Fibroblast of lung (primary cell): ENCODE measurements around the gene LTBP2. TPM values are rescaled to one million over a fixed set of nuclear protein-coding genes. Genes with fewer than 3 reads are reported as not detected.

Experiments used
- DNase-seq, 2 donors: peaks; one replicate each; pipeline versions ENCODE4 v3.0.0 to v3.0.0-alpha.2; 2010; ENCODE audit warnings: low read depth in 2 of 2
- H2AFZ ChIP-seq: 2 replicates; pipeline ENCODE4 v1.5.1; 2012; ENCODE audit warnings: low read length, control low read depth, inconsistent platforms
- H3K27ac ChIP-seq: 2 replicates; pipeline ENCODE4 v1.5.1; 2011; ENCODE audit warnings: low read length, control low read depth; ENCODE audit not compliant: insufficient read depth
- H3K27me3 ChIP-seq: 2 replicates; pipeline ENCODE4 v1.5.1; 2011; ENCODE audit warnings: mild to moderate bottlenecking, low read length; ENCODE audit not compliant: control insufficient read depth, insufficient read depth
- H3K36me3 ChIP-seq: 2 replicates; pipeline ENCODE4 v1.5.1; 2011; ENCODE audit warnings: low read length; ENCODE audit not compliant: control insufficient read depth, insufficient read depth
- H3K4me1 ChIP-seq: 2 replicates; pipeline ENCODE4 v1.5.1; 2011; ENCODE audit warnings: low read length; ENCODE audit not compliant: control insufficient read depth, insufficient read depth; ENCODE audit errors: extremely low read depth
- H3K4me2 ChIP-seq: 2 replicates; pipeline ENCODE4 v1.5.1; 2011; ENCODE audit warnings: low read length, control low read depth; ENCODE audit not compliant: insufficient read depth; ENCODE audit errors: extremely low read depth
- H3K4me3 ChIP-seq, 4 experiments: fragments of 200-600 bp in 1 of 4; sonication (generic) in 1 of 4; replicated peaks in 1 of 4; 2 replicates each; pipeline ENCODE4 v1.5.1; 2011 to 2016; ENCODE audit warnings: low read length in 4 of 4, low read depth in 3 of 4, mild to moderate bottlenecking in 3 of 4, control low read depth in 2 of 4, inconsistent platforms in 1 of 4, mixed read lengths in 1 of 4; ENCODE audit not compliant: insufficient read depth in 1 of 4; ENCODE audit errors: control extremely low read depth in 1 of 4
- H3K79me2 ChIP-seq: 2 replicates; pipeline ENCODE4 v1.5.1; 2012; ENCODE audit warnings: mild to moderate bottlenecking, low read length, inconsistent platforms; ENCODE audit not compliant: control insufficient read depth, insufficient read depth
- H3K9ac ChIP-seq: 2 replicates; pipeline ENCODE4 v1.5.1; 2011; ENCODE audit warnings: mild to moderate bottlenecking, low read length, control low read depth; ENCODE audit not compliant: insufficient read depth
- H3K9me3 ChIP-seq: 2 replicates; pipeline ENCODE4 v1.5.1; 2012; ENCODE audit warnings: low read depth, low read length; ENCODE audit not compliant: control insufficient read depth, insufficient read depth
- H4K20me1 ChIP-seq: 2 replicates; pipeline ENCODE4 v1.5.1; 2011; ENCODE audit warnings: low read length; ENCODE audit not compliant: control insufficient read depth, insufficient read depth; ENCODE audit errors: extremely low read depth
- EZH2 ChIP-seq: IDR thresholded peaks from 2 replicates; pipeline ENCODE4 v1.5.1; 2012; ENCODE audit warnings: low read length, control low read depth, mild to moderate bottlenecking; ENCODE audit errors: missing control alignments
- polyA plus RNA-seq, 2 donors: library from polyadenylated mRNA; depleted of rRNA in 1 of 2; stranded (reverse) in 1 of 2; unstranded in 1 of 2; fragments of >200 nt; gene quantifications; 2 replicates each; pipeline ENCODE4 v1.2.1, GENCODE V29; 2011 to 2012; ENCODE audit warnings: missing spikeins in 1 of 2
- total RNA-seq: library from RNA; depleted of rRNA; stranded (reverse); fragments of >200 nt; gene quantifications from 2 replicates; pipeline ENCODE4 v1.2.1, GENCODE V29; 2014
- TF ChIP-seq, protein P1 (sequence below), 2 donors: IDR thresholded peaks in 1 of 2; conservative IDR thresholded peaks in 1 of 2; 1 replicate in 1 of 2; 2 replicates in 1 of 2; pipeline ENCODE4 v1.5.1; 2011 to 2012; ENCODE audit warnings: low read length in 2 of 2, control low read depth in 1 of 2, inconsistent platforms in 1 of 2, low read depth in 1 of 2, mild to moderate bottlenecking in 1 of 2

LTBP2 gene
- total and polyA plus RNA-seq, 2 donors (not counting 1 experiment from before 2014, with no cell fraction given), result 108 to 514 TPM

DNA sequence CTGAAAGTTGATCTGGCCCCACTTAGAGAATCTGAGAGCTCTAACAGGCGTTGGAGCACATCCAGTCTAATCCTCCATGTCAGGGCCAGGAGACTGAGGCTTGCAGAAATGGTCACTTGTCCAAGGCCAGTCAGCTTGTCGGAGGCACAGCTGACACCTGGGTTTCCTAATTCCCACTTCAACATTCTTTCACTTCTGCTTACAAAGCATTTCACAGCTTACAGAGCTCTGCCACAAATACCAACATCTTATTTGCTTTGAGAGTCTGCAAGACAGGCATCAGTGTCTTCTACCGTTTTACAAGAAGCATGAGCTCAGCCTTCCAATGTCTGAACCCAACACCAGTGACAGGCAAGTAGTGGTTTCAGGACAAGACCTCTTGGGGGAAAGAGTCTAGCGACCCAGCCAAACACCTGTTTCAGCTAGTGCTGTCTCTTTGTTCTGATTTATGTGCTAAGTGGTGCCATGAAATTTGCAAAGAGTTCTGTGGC lies 86.6 kb downstream of the LTBP2 start:
- Histone ChIP-seq H3K9me3 (no peaks in the 10 kb centered on the region), H3K36me3 (peaks cover 32% of the 10 kb centered on the region), H3K27ac (no peak overlapping the region), H3K4me3 (no peak overlapping the region), H2AFZ (no peak overlapping the region), H3K9ac (no peak overlapping the region), H3K4me2 (no peak overlapping the region), H4K20me1 (no peaks in the 10 kb centered on the region), H3K27me3 (no peaks in the 10 kb centered on the region), H3K79me2 (no peaks in the 10 kb centered on the region), H3K4me1 (peaks cover 5% of the 10 kb centered on the region)
- peak in 1 of 2 donors; percentile 36 for DNase-seq
- TF ChIP-seq EZH2, result no peak
- TF ChIP-seq, protein P1, sequence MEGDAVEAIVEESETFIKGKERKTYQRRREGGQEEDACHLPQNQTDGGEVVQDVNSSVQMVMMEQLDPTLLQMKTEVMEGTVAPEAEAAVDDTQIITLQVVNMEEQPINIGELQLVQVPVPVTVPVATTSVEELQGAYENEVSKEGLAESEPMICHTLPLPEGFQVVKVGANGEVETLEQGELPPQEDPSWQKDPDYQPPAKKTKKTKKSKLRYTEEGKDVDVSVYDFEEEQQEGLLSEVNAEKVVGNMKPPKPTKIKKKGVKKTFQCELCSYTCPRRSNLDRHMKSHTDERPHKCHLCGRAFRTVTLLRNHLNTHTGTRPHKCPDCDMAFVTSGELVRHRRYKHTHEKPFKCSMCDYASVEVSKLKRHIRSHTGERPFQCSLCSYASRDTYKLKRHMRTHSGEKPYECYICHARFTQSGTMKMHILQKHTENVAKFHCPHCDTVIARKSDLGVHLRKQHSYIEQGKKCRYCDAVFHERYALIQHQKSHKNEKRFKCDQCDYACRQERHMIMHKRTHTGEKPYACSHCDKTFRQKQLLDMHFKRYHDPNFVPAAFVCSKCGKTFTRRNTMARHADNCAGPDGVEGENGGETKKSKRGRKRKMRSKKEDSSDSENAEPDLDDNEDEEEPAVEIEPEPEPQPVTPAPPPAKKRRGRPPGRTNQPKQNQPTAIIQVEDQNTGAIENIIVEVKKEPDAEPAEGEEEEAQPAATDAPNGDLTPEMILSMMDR (conservative IDR thresholded peaks at IDR 0.05 in 1 of 2, IDR thresholded peaks at IDR 0.05 in 1 of 2; ENCODE audit: low read depth in 1 of 2, low read length in 2 of 2), result no peak

DNA sequence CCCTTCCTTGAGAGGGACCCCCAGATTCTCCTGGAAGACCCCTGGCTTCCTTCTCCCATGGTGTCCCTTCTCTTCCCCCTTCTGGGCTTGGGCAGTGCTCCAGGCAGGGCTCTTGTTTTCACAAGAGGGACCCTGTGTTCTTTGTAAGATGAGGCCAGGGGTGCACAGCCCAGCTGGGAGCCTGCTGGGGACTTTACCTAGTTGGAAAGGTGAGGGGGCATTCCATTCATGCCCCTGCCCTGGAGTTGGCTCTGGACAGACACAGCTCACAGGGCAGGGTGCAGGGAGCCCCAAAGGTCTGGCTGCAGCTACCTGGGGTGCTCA lies 87.3 kb downstream of the LTBP2 start:
- Histone ChIP-seq H3K27me3 (no peaks in the 10 kb centered on the region), H3K36me3 (peaks cover 26% of the 10 kb centered on the region), H4K20me1 (no peaks in the 10 kb centered on the region), H3K4me1 (peaks cover 5% of the 10 kb centered on the region), H3K27ac (no peak overlapping the region), H2AFZ (no peak overlapping the region), H3K79me2 (no peaks in the 10 kb centered on the region), H3K9ac (no peak overlapping the region), H3K4me2 (no peak overlapping the region), H3K4me3 (no peak overlapping the region), H3K9me3 (no peaks in the 10 kb centered on the region)
- no peak for DNase-seq
- TF ChIP-seq, protein P1 (conservative IDR thresholded peaks at IDR 0.05 in 1 of 2, IDR thresholded peaks at IDR 0.05 in 1 of 2; ENCODE audit: low read depth in 1 of 2, low read length in 2 of 2), result no peak
- no peak for TF ChIP-seq EZH2

DNA sequence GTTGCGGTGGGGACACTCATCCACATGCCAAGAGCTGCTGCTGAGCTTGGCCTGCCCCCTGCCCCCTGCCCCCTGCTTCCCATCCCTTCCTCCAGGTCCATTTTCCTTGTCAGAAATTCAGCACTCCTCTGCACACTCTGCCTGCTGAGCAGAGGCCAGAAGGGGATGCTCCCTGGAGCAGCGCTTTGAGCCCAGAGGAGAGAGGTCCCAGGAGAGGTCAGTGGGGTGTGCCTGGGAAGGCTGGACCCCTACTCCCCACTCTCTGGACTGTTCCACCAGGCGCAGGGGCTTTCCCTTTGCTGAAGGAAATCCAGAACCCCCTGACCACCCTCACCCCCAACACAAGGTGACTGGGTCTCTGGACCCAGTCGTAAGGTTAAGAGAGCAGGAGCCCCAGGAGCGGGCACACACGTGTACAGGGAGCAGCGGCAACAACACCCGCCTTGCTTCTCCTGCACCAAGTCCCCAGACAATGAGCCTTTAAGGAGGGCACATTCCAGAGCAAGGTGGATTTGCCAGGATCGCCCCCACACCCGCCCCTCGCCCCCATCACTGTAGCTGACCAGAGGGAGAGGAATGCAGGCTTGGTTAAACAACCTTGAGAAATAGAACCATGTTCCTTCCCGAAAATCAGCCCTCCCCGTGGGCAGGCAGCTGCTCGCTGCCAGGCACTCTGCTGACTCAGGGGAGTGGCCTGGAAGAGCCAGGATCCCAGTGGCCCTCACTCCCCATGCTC lies 87.8 kb downstream of the LTBP2 start:
- no peaks in the 10 kb centered on the region for H4K20me1 ChIP-seq
- H3K4me3 ChIP-seq, result no peak overlapping the region
- peaks cover 25% of the 10 kb centered on the region for H3K36me3 ChIP-seq
- TF ChIP-seq, protein P1 (conservative IDR thresholded peaks at IDR 0.05 in 1 of 2, IDR thresholded peaks at IDR 0.05 in 1 of 2; ENCODE audit: low read depth in 1 of 2, low read length in 2 of 2), result no peak
- no peak for TF ChIP-seq EZH2
- no peaks in the 10 kb centered on the region for H3K9me3 ChIP-seq
- H3K4me2 ChIP-seq, result no peak overlapping the region
- no peak overlapping the region for H3K9ac ChIP-seq
- no peaks in the 10 kb centered on the region for H3K27me3 ChIP-seq
- no peak overlapping the region for H2AFZ ChIP-seq
- peak in 1 of 2 donors; percentile 88 for DNase-seq
- H3K27ac ChIP-seq, result no peak overlapping the region
- no peaks in the 10 kb centered on the region for H3K79me2 ChIP-seq
- peaks cover 5% of the 10 kb centered on the region for H3K4me1 ChIP-seq
